ENCODE results near the gene LDHA.
"Not testable (repeated sequence)": the region's sequence is repeated elsewhere in the genome, so short reads cannot be mapped to it uniquely, and the experiment has no call there.

The LDHA gene

DNA sequence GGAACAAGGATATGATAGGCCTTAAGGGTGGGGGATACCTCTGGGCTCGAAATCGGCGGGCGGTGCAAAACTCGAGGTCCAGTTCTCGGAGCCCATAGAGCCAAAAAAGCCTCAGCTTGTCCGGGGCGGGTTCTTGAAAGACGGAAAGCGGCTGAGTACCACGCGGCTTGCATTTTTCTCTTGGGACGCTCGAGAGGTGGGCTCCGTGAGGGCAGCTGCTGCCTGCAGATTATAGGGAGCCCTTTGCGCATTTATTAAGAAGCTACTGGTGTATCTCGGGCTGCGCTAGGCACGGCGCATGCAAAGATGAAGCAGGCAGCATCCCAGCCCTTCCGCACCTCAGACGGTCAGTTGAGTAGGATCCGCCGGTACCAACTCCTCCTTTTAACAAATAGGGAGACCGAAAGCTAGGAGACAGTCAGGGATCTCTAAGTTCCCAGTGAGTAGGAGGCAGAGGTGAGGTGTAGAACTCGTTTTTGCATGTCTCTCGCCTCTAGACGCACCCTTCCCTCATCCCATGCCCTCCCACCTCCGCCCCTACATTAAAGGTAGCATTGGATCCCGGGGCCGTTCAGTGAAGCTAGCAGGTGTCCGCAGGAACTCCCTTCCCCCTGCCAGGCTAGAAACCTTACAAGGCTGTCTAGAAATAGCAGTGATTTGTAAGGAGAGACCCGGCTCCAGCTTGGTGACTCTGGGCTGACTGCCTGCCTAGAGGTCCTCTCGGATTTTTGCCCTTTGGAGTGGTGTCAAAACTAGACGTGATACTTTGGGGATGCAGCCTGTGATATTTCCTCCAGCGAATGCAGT lies 768 bp downstream of the LDHA start:
- no peak for DNase-seq

DNA sequence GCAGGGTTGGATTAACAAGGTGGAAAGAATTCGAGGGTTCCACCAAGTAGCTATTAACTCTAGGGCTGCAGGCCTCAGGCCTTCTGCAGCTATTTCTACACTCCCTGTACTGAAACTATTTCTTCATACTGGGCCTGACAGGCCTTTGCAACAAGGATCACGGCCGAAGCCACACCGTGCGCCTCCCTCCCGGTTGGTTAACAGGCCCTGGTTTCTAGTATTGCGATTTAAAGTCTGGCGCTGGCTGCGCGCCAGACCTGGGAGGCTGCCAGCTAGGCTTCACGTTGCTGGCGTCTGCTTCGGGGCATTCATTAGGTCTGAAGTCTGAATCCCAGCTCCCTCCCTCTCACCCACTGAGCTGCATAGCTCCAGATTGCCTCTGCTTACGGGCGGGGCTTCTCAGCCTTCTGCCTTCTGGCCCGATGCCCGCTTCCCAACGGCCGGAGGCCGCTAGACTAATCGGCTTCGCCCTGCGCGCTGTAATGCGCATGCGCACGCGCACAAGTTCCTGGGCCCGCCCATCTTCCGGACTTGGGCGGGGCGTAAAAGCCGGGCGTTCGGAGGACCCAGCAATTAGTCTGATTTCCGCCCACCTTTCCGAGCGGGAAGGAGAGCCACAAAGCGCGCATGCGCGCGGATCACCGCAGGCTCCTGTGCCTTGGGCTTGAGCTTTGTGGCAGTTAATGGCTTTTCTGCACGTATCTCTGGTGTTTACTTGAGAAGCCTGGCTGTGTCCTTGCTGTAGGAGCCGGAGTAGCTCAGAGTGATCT lies 1.6 kb downstream of the LDHA start:
- DNase-seq, result peak; percentile 87

DNA sequence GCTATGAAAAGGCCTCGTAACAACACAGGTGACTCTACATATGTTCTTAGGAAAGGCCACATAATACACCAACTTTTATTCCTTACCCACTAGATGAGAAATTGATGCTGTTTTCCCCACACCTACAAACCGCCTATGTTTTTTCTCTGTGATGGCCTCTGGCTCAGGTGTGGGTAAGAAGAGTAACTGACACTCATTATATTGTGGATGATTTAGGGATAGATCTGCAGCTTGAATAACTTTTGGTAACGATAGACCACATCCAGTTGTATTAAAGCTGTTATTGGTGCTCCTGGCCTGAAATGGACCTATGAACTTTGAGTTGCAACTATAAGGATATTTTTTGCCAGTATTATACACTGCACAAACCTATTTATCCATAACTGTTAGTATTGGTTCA lies 3.6 kb downstream of the LDHA start:
- DNase-seq, result no peak

DNA sequence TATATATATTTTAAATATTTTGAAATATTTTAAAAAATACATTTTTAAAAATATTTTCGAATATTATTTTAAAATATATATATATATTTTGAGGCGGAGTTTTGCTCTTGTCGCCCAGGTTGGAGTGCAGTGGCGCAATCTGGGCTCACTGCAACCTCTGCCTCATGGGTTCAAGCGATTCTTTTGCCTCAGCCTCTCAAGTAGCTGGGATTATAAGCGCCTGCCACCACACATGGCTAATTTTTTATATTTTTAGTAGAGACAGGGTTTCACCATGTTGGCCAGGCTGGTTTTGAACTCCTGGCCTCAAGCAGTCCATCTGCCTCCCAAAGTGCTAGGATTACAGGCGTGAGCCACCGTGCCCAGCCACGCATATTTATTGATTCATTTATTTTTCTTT lies 6.7 kb downstream of the LDHA start:
- not testable (repeated sequence) for DNase-seq

DNA sequence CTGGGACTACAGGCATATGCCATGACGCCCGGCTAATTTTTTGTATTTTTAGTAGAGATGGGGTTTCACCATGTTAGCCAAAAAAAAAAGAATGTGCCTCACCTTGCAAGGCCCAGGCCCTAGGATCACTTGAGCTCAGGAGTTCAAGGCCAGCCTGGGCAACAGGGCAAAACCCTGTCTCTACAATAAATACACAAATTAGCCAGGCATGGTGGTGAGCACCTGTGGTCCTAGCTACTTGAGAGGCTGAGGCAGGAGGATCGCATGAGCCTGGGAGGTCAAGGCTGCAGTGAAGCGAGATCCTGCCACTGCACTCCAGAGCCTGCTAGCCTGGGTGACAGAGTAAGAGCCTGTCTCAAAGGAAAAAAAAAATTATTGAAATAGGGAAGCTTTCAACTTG lies 9.7 kb downstream of the LDHA start:
- no peak for DNase-seq

DNA sequence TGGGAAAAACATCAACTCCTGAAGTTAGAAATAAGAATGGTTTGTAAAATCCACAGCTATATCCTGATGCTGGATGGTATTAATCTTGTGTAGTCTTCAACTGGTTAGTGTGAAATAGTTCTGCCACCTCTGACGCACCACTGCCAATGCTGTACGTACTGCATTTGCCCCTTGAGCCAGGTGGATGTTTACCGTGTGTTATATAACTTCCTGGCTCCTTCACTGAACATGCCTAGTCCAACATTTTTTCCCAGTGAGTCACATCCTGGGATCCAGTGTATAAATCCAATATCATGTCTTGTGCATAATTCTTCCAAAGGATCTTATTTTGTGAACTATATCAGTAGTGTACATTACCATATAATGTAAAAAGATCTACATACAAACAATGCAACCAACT lies 13.0 kb downstream of the LDHA start:
- DNase-seq, result not testable (repeated sequence)

DNA sequence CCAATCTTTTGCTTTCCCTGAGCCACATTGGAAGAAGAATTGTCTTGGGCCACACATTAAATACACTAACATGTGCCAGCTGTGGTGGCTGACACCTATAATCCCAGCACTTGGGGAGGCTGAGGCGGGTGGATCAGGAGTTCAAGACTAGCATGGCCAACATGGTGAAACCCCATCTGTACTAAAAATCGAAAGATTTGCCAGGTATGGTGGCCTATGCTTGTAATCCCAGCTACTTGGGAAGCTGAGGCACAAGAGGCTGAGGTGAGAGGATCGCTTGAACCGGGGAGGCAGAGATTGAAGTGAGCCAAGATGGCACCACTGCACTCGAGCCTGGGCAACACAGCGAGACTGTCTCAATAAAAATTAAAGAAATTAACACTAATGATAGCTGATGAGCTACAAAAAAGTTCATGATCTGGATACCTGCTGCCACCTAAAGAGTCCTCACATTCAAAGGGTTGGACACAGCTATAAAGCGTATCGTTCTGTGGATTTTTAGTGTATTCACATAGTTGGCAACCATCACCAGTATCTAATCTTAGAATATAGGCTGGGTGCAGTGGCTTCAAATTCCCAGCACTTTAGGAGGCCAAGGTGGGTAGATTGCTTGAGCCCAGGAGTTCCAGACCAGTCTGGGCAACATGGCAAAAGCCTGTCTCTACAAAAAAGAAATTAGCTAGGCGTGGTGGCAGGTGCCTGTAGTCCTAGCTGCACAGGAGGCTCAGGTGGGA lies 14.4 kb downstream of the LDHA start:
- no peak for DNase-seq

DNA sequence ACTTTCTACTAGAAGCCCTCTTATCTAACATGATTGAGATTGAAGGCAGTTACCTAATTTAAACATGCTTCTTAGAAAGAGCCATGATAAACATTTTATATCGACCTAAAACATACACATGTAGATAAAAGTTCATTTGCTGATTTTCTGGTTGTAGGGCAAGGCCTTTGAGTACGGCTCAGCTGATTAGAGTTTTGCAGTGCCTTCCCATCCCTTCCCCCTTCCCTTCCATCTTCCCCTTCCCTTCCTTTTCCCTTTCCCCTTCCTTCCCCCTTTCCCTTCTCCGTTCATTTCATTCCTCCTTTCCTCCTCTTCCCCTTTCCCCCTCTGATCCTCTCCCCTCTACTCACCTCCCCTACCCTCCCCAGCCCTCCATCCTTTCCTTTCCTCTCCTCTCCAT lies 22.1 kb downstream of the LDHA start:
- no peak for DNase-seq

DNA sequence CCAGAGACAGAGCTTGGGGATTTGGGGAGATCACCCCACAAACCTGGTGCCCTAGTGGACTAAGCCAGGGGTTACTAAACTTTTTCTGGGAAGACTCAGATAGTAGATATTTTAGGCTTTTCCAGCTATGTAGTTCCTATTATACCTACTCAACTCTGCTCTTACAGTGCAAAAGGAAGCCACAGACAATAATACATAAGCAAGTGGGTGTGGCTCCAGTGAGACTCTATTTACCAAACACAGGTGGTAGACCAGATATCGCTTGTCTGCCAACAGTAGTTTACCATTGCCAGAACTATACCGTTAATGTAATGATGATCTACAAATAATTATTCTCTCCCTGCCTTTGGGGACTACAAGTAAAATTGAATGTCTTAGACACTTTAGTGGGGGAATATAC lies 24.7 kb downstream of the LDHA start:
- DNase-seq, result no peak

DNA sequence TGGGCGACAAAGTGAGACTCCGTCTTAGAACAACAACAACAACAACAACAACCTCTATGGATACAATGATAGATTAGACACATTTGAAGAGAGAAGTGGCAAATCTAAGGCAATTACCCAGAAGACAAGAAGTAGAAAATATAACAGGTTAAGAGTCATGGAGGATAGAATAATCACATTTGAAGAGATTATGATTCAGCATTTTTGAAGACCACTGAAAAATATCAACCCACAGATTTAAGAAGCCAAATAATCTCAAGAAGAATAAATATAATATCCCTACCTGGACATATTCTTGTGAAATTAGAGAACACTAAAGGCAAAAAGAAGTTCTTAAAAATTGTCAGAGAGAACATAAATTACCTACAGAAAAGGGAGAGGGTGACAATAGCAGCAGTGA lies 25.7 kb downstream of the LDHA start:
- DNase-seq, result no peak

DNA sequence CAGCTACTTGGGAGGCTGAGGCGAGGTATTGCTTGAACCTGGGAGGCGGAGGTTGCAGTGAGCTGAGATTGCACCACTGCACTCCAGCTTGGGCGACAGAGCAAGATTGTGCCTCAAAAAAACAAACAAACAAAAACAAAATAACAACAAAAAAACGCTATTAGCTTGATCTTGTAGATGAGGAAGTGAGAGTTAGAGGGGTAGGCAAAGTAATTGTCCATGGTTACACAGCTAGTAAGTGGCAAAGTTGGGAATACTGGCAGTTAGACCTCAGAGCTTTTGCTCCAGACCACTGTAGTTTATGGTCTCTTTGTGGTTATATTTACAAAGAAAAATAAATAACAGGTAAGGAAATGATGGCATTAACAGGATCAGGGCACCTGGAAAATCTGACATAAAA lies 32.9 kb downstream of the LDHA start:
- no peak for DNase-seq

DNA sequence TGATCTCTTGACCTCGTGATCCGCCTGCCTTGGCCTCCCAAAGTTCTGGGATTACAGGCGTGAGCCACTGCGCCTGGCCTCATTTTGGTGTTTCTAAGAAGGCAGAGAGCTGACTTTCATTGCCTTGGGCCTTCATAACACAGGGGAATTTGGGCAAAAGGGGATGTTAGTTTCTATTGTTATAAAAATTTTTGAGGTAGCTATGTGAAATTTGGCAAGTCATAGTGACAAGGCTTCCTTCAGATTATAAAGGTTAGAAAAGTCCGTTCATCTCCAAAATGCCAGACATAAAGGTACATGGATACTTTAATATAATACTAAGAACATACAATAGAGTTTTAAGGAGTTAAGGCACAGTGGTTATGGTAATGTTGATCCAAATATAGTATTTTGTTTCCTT lies 35.0 kb downstream of the LDHA start:
- DNase-seq, result no peak

DNA sequence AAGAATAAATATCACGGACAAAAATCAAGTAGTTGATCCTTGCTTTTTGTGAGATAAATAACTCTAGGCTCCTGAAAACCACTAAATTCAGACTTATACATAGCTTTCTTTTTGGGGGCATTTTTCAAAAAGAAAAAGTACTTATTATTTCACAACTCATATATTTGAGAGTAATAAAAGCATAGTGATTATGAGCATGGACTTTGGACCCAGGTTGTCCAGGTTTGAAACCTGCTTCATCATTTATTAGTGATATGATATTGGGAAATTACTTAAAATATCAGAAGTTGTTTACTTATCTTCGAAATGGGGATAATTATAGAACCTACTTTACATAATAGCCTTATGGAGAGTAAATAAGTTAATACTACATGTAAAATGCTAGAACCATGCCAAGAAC lies 44.3 kb downstream of the LDHA start:
- DNase-seq, result no peak

DNA sequence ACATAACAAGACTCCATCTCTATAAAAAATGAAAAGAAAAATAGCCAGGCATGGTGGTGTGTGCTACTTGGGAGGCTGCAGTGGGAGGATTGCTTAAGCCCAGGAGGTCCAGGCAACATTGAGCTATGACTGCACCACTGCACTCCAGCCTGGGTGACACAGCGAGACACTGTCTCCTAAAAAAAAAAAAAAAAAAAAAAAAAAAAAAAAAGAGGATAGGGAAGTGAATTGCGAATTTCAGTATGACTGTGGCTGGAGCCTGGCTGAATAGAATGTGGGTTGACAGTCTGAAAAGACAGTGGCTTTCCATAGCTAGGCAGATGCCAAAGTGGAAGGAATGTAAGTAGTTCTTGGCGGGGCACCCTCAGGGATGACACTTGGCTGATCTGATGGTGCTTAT lies 54.9 kb downstream of the LDHA start:
- no peak for DNase-seq

DNA sequence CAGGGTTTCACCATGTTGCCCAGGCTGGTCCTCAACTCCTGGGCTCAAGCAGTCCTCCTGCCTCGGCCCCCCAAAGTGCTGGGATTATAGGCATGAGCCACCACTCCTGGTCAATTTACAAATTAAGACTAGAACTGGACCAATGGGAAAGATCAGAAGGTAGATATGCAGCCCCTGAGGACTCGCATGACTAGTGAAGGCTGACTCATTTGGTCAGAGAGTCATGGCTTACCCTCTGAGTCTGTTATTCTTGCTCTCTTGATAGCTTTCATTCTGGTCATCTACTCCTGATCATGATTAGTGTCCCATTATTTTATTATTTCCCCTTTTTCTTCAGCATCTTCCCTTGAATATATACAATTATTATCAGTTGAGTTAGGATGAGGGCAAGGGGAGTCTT lies 58.6 kb downstream of the LDHA start:
- DNase-seq, result no peak

DNA sequence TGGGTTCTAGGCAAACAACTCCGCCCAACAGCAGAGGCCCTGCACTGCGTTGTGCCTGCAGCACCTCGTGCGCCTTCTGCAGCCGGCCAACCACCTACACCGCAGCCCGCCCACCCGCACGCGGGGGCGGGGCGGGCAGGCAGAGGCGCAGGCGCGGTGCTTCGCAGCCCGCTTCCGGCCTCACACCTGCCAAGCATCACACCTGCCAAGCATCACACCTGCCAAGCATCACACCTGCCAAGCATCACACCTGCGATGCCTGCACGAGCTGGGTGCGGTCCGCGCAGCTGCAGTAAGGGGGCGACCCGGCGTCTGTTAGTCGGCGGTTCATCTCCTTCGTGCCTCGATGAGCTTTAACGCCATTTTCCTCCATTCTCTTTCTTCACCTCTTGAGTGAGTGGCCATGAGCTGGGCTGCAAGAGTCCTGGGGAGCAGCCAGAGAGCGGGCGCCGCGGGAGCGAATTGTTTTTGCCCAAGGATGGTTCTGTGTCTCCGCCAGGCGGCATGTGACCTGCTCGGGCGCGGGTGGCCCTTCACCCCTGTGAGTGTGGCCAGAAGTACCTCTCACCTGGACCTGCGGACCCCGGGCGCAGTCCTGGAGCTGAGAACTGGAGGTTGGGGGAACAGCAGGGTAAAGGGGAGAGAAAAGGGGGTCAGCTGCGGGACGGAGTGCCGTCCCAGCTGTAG lies 61.5 kb downstream of the LDHA start, which contains the start of gene LDHAL6A:
LDHAL6A (plus strand) TSS at position 171 of the 687 bp plus-strand sequence. CDS start 825 bp downstream, outside the sequence.
- no peak for DNase-seq

DNA sequence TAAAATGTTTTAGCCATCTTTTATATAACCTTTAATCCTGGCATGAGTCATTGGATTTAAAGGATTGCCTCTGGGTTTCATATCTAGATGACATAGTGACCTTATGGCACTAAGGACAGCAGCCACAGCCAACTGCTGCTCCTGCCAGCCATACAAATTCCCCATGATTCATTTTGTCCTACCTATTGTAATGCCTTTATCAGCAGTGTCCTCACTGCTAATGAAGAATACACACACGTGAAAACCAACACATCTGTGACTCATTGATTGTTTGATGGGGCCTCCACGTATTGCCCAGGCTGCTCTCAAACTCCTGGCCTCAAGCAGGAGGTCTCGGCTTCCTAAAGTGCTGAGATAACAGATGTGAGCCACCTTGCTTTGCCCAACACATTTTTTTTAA lies 63.1 kb downstream of the LDHA start:
- no peak for DNase-seq

Data from NCI-H187 treated with DMSO at 0.1 percent for 48 hours (cell line).